Measurements from ENCODE around the gene PMM1.

DNA sequence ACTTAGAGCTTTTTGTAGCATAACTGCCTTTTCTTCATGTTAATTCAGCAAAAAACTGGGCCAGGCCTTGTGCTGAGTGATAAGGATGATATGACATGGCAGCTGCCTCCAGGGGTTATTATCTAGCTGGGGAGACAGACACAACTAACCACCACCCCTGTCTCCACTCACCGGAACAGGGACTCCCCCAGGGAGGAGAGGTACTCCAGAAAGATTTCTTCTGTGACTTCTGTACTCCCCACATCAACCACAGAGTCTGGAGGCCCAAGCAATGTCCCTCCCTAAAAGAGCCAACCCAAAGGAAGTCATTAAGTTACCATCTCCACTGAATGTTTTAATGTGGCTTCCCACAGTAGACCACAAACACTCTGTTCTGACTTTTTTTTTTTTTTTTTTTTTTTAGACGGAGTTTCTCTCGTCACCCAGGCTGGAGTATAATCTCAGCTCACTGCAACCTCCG lies 14.3 kb upstream of the PMM1 start:
- TF ChIP-seq, protein P1, sequence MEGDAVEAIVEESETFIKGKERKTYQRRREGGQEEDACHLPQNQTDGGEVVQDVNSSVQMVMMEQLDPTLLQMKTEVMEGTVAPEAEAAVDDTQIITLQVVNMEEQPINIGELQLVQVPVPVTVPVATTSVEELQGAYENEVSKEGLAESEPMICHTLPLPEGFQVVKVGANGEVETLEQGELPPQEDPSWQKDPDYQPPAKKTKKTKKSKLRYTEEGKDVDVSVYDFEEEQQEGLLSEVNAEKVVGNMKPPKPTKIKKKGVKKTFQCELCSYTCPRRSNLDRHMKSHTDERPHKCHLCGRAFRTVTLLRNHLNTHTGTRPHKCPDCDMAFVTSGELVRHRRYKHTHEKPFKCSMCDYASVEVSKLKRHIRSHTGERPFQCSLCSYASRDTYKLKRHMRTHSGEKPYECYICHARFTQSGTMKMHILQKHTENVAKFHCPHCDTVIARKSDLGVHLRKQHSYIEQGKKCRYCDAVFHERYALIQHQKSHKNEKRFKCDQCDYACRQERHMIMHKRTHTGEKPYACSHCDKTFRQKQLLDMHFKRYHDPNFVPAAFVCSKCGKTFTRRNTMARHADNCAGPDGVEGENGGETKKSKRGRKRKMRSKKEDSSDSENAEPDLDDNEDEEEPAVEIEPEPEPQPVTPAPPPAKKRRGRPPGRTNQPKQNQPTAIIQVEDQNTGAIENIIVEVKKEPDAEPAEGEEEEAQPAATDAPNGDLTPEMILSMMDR (IDR thresholded peaks at IDR 0.05 in 4 of 5, conservative IDR thresholded peaks at IDR 0.05 in 1 of 5) = no peak
- TF ChIP-seq POLR2A (IDR thresholded peaks at IDR 0.05) = no peak

All from gastrocnemius medialis (tissue), 4 donors.